ENCODE results near the gene AGBL2.

GRCh38 chr11:47724041-47724729, 9.0 kb upstream of the AGBL2 start:
- TF ChIP-seq ELF4 (IDR thresholded peaks at IDR 0.05) (no peak), FOXA1 (IDR thresholded peaks at IDR 0.05) (no peak), BHLHE40 (IDR thresholded peaks at IDR 0.05; ENCODE audit: borderline replicate concordance) (no peak)

Measured in HEK293T (cell line).